Panc1 (cell line): ENCODE measurements around the gene PKD2L2. TPM values are rescaled to one million over a fixed set of nuclear protein-coding genes. Genes with fewer than 3 reads are reported as not detected.

Experiments
- ATAC-seq: fragments of 200-7000 bp; cut with Tn5 transposase; 2 replicates; pipeline ENCODE4 v1.9.1; 2020; ENCODE audit warnings: mild to moderate bottlenecking, moderate library complexity
- BruUV-seq: library from RNA; stranded (reverse); fragments of 400-500 nt; replicated peaks from 2 replicates; lab custom pipeline; 2021; lab: Mats Ljungman, UMichigan
- CTCF ChIA-PET: fragments of 300-600 bp; sonication (Branson Sonifier 250); formaldehyde crosslinking; loops from one replicate; lab custom pipeline; 2022; ENCODE audit warnings: antibody characterized with exemption; lab: Charles Lee
- POLR2A ChIA-PET: fragments of 300-600 bp; sonication (Branson Sonifier 250); formaldehyde crosslinking; loops from one replicate; lab custom pipeline; 2022; ENCODE audit warnings: antibody characterized with exemption; lab: Charles Lee
- DNase-seq: peaks from one replicate; pipeline ENCODE4 v3.0.0-alpha.2; 2010; ENCODE audit warnings: low read depth, low spot score
- H3K27ac ChIP-seq: 2 replicates; pipeline ENCODE4 v1.5.1; 2011; ENCODE audit warnings: mild to moderate bottlenecking, low read length, inconsistent platforms
- H3K27me3 ChIP-seq: fragments of 200-500 bp; sonication (Bioruptor generic); 2 replicates; pipeline ENCODE4 v1.6.0; 2014; ENCODE audit warnings: low read length, inconsistent platforms; ENCODE audit not compliant: control insufficient read depth, insufficient read depth
- H3K36me3 ChIP-seq: fragments of 200-500 bp; sonication (Bioruptor generic); 2 replicates; pipeline ENCODE4 v1.5.1; 2014; ENCODE audit warnings: inconsistent platforms, mild to moderate bottlenecking, low read length, moderate library complexity; ENCODE audit not compliant: control insufficient read depth, insufficient read depth
- H3K4me1 ChIP-seq: 2 replicates; pipeline ENCODE4 v1.5.1; 2011; ENCODE audit warnings: inconsistent platforms, mild to moderate bottlenecking, low read length, moderate library complexity; ENCODE audit not compliant: control insufficient read depth, insufficient read depth
- H3K4me3 ChIP-seq, 2 experiments: 2 replicates each; pipeline ENCODE4 v1.5.1; 2011 to 2012; ENCODE audit warnings: low read depth in 2 of 2, low read length in 2 of 2, mild to moderate bottlenecking in 2 of 2, inconsistent platforms in 1 of 2, moderate library complexity in 1 of 2
- H3K9me3 ChIP-seq: fragments of 200-500 bp; sonication (Bioruptor generic); 2 replicates; pipeline ENCODE4 v1.5.1; 2014; ENCODE audit warnings: low read depth, mild to moderate bottlenecking, inconsistent platforms, low read length, moderate library complexity; ENCODE audit not compliant: control insufficient read depth, insufficient read depth
- CTCF ChIP-seq: fragments of 450-650 bp; IDR thresholded peaks from 2 replicates; pipeline ENCODE4 v1.5.1; 2017; ENCODE audit warnings: mild to moderate bottlenecking
- POLR2AphosphoS5 ChIP-seq: IDR thresholded peaks from 2 replicates; pipeline ENCODE4 v1.6.1; 2012; ENCODE audit warnings: mild to moderate bottlenecking, low read depth, low read length, moderate library complexity
- REST ChIP-seq, 2 experiments: IDR thresholded peaks; 2 replicates each; pipeline ENCODE4 v1.6.1; 2011 to 2012; ENCODE audit warnings: low read depth in 2 of 2, control low read depth in 1 of 2, low read length in 1 of 2, mild to moderate bottlenecking in 1 of 2, moderate library complexity in 1 of 2; ENCODE audit not compliant: insufficient read depth in 1 of 2
- SIN3A ChIP-seq: IDR thresholded peaks from 2 replicates; pipeline ENCODE4 v1.6.1; 2012; ENCODE audit warnings: low read depth, mild to moderate bottlenecking, low read length, moderate library complexity, borderline replicate concordance; ENCODE audit not compliant: insufficient read depth
- TCF7L2 ChIP-seq: IDR thresholded peaks from 2 replicates; pipeline ENCODE4 v1.6.1; 2011; ENCODE audit warnings: mild to moderate bottlenecking, low read depth, low read length, inconsistent platforms
- in situ Hi-C: cut with HindIII; loops from 2 replicates; pipeline ENCODE4 v1.10.0; 2016; ENCODE audit warnings: low sequenced_read_pairs, low pct_unique_long_range_greater_than_20kb
- intact Hi-C: fragments of 100-400 bp; cut with micrococcal nuclease; formaldehyde crosslinking; loops from one replicate; pipeline ENCODE4 v1.10.0; 2022; ENCODE audit not compliant: unreplicated experiment
- total RNA-seq: library from RNA; stranded (reverse); gene quantifications from one replicate; pipeline ENCODE4 v1.2.1, GENCODE V29; 2021; ENCODE audit not compliant: unreplicated experiment

The PKD2L2 gene
- total RNA-seq, 1 experiment from 2014 or later = not detected

- H3K27ac ChIP-seq = no peak overlapping the region
- H3K27me3 ChIP-seq = no peaks in the 10 kb centered on the region
Measured at GRCh38 chr5:137932800-137933199, 43.5 kb downstream of the PKD2L2 start.

GRCh38 chr5:137933491-137933911, 44.2 kb downstream of the PKD2L2 start:
- ChIA-PET CTCF (no interaction called here), POLR2A (no interaction called here)
- no peaks in the 10 kb centered on the region for H3K9me3 ChIP-seq
- H3K4me3 ChIP-seq = no peak overlapping the region
- no peak for DNase-seq
- peaks cover 6% of the 10 kb centered on the region for H3K36me3 ChIP-seq
- no TSS peak for BruUV-seq
- no peaks in the 10 kb centered on the region for H3K27me3 ChIP-seq
- ATAC-seq = no peak
- in situ Hi-C loops = no loop called here
- H3K4me1 ChIP-seq = no peaks in the 10 kb centered on the region
- no peak for TF ChIP-seq TCF7L2
- TF ChIP-seq POLR2AphosphoS5 = no peak
- no peak for TF ChIP-seq REST (IDR thresholded peaks at IDR 0.05; ENCODE audit: insufficient read depth in 1 of 2, low read depth in 2 of 2, low read length in 1 of 2)
- no peak for TF ChIP-seq CTCF
- TF ChIP-seq SIN3A = no peak
- intact Hi-C loops = no loop called here
- no peak overlapping the region for H3K27ac ChIP-seq

More at GRCh38 chr5:137932800-137933199, 43.5 kb downstream of the PKD2L2 start:
- H3K36me3 ChIP-seq = peaks cover 4% of the 10 kb centered on the region
- no peak for TF ChIP-seq POLR2AphosphoS5
- TF ChIP-seq CTCF = no peak
- TF ChIP-seq REST (IDR thresholded peaks at IDR 0.05; ENCODE audit: insufficient read depth in 1 of 2, low read depth in 2 of 2, low read length in 1 of 2) = no peak
- H3K4me1 ChIP-seq = no peaks in the 10 kb centered on the region
- no peak for ATAC-seq
- no peak for DNase-seq
- intact Hi-C loops (no loop called here), in situ Hi-C loops (no loop called here)
- no TSS peak for BruUV-seq
- ChIA-PET CTCF (no interaction called here), POLR2A (interaction anchor here (0.6 kb wide), 1 partner anchor 180 kb away, joined by 7 read pairs; no protein-coding TSS in a partner anchor)
- H3K9me3 ChIP-seq = no peaks in the 10 kb centered on the region
- H3K4me3 ChIP-seq = no peak overlapping the region
